Measurements from ENCODE around the gene ZRANB3. TPM values are rescaled to one million over a fixed set of nuclear protein-coding genes. Genes with fewer than 3 reads are reported as not detected.

The ZRANB3 gene
- total and polyA plus RNA-seq, 10 of the 15 experiments (the other 5 are each of a cell fraction or from before 2014, with no cell fraction given) = 5.6 to 11.4 (median 9.9) TPM

- SMC1A ChIA-PET (ENCODE audit: uncharacterized antibody, unreplicated experiment) = interaction anchor here (0.7 kb wide), 1 partner anchor 25 kb away, joined by 4 read pairs; no protein-coding TSS in a partner anchor
- in situ Hi-C loops (cut with MboI) = no loop called here
- BruUV-seq (replicated peaks) = no TSS peak
- H3K27ac ChIP-seq (ENCODE audit: control insufficient read depth, insufficient read depth) = no peak overlapping the region
- no peak overlapping the region for H3K4me3 ChIP-seq
- no peak for ATAC-seq
- no peaks in the 10 kb centered on the region; the same call in 2 of the 3 replicates for H3K9me3 ChIP-seq (replicated peaks; ENCODE audit: control insufficient read depth, insufficient read depth, low read length)
- H3K4me1 ChIP-seq (ENCODE audit: control insufficient read depth, insufficient read depth, low read length) = no peaks in the 10 kb centered on the region
- H3K4me2 ChIP-seq (ENCODE audit: control insufficient read depth, insufficient read depth) = no peak overlapping the region
- TF ChIP-seq MEF2A (IDR thresholded peaks at IDR 0.05; ENCODE audit: insufficient read depth, low read depth, low read length) (no peak), SKIL (IDR thresholded peaks at IDR 0.05; ENCODE audit: low read depth, poor library complexity, severe bottlenecking) (no peak)
- no peaks in the 10 kb centered on the region for H3K27me3 ChIP-seq (replicated peaks in 1 of 2; ENCODE audit: control insufficient read depth in 2 of 2, insufficient read depth in 2 of 2, low read length in 1 of 2)
- H4K20me1 ChIP-seq (ENCODE audit: control insufficient read depth, insufficient read depth) = no peaks in the 10 kb centered on the region
- no peak overlapping the region for H3K9ac ChIP-seq (ENCODE audit: control insufficient read depth, insufficient read depth, low read length)
- no peak for DNase-seq (ENCODE audit: low read depth, low spot score)
- CTCF ChIA-PET = interaction anchor here (1.3 to 2.4 kb wide), 2 partner anchors 14 to 241 kb away, joined by 4 to 6 read pairs; no protein-coding TSS in a partner anchor
- H3K79me2 ChIP-seq (ENCODE audit: control insufficient read depth, insufficient read depth, low read length) = no peaks in the 10 kb centered on the region
- RAD21 ChIA-PET (ENCODE audit: unreplicated experiment) = no interaction called here
- H3K36me3 ChIP-seq (ENCODE audit: control insufficient read depth in 2 of 2, insufficient read depth in 2 of 2, low read length in 1 of 2) = no peaks in the 10 kb centered on the region
- intact Hi-C loops (cut with micrococcal nuclease; ENCODE audit: unreplicated experiment) = no loop called here
- POLR2A ChIA-PET = no interaction called here
- H2AFZ ChIP-seq (ENCODE audit: control insufficient read depth, low read depth, low read length) = no peak overlapping the region
- FAIRE-seq = no peak
Measured at GRCh38 chr2:135245071-135245470, 285.9 kb downstream of the ZRANB3 start.

GRCh38 chr2:135238651-135239050 is 292.4 kb downstream of the ZRANB3 start:
- Histone ChIP-seq H4K20me1 (ENCODE audit: control insufficient read depth, insufficient read depth) (no peaks in the 10 kb centered on the region), H3K36me3 (ENCODE audit: control insufficient read depth in 2 of 2, insufficient read depth in 2 of 2, low read length in 1 of 2) (no peaks in the 10 kb centered on the region), H3K9ac (ENCODE audit: control insufficient read depth, insufficient read depth, low read length) (no peak overlapping the region), H2AFZ (ENCODE audit: control insufficient read depth, low read depth, low read length) (no peak overlapping the region), H3K4me3 (no peak overlapping the region), H3K4me1 (ENCODE audit: control insufficient read depth, insufficient read depth, low read length) (no peaks in the 10 kb centered on the region), H3K9me3 (replicated peaks; ENCODE audit: control insufficient read depth, insufficient read depth, low read length) (no peaks in the 10 kb centered on the region), H3K27me3 (replicated peaks in 1 of 2; ENCODE audit: control insufficient read depth in 2 of 2, insufficient read depth in 2 of 2, low read length in 1 of 2) (no peaks in the 10 kb centered on the region), H3K27ac (ENCODE audit: control insufficient read depth, insufficient read depth) (no peak overlapping the region), H3K79me2 (ENCODE audit: control insufficient read depth, insufficient read depth, low read length) (no peaks in the 10 kb centered on the region), H3K4me2 (ENCODE audit: control insufficient read depth, insufficient read depth) (no peak overlapping the region)
- no TSS peak for BruUV-seq (replicated peaks)
- no peak for FAIRE-seq
- POLR2A ChIA-PET = no interaction called here
- 100% methylated on average over 2 of the region's 2 CpGs for WGBS (ENCODE audit: insufficient coverage, insufficient replicate concordance, low lambda C conversion rate, missing lambda C conversion rate)
- no peak for TF ChIP-seq ASH2L (IDR thresholded peaks at IDR 0.05; ENCODE audit: borderline replicate concordance, low read depth)
- SMC1A ChIA-PET (ENCODE audit: uncharacterized antibody, unreplicated experiment) = no interaction called here
- no peak for ATAC-seq
- intact Hi-C loops (cut with micrococcal nuclease; ENCODE audit: unreplicated experiment) = no loop called here
- RAD21 ChIA-PET (ENCODE audit: unreplicated experiment) = no interaction called here
- no peak for DNase-seq (ENCODE audit: low read depth, low spot score)
- CTCF ChIA-PET = no interaction called here
- in situ Hi-C loops (cut with MboI) = no loop called here

Data from GM12878 (cell line).